HG03342 (cell line): ENCODE data around the gene DNAJC12.

Experiments used
- ATAC-seq: cut with Tn5 transposase; IDR thresholded peaks from one replicate; pipeline ENCODE4 v1.9.1; 2021; ENCODE audit warnings: mild to moderate bottlenecking, moderate library complexity; ENCODE audit not compliant: unreplicated experiment

Gene DNAJC12

DNA sequence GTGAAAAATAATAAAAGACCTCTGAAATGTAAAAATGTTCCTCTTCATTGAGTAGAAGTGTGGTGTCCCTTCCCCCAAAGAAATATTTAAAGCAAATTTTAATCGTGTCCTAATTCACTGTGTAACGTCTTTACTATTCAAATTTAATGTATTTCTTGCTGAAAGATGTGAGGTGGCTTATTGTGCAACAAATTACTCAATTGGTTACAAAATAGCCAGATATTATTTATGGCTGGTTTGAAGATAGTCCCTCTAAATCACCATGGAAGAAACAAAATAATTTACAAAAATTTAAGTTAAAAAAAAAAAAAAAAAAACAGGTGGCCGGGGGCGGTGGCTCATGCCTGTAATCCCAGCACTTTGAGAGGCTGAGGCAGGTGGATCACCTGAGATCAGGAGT, 43.7 kb downstream of the DNAJC12 start:
- no peak for ATAC-seq

DNA sequence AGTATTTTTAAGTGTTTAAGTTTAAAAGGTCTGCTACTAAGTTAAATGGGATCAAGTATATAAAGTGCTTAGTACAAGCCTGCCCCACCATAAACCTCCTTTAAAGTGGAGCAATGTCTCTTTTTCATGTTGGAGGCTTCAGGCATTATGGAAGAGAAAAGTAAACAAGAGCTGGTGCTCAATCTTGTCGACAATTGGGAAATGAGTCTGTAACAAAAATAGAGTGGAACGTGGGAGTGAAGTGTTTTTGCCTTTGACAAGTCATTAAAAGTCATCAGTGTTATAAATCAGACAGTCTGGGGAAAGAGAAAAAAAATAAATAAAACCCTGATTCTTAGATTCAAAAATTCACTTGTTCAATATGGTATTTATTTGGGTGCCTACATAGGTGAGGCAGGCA, 44.7 kb downstream of the DNAJC12 start:
- no peak for ATAC-seq

DNA sequence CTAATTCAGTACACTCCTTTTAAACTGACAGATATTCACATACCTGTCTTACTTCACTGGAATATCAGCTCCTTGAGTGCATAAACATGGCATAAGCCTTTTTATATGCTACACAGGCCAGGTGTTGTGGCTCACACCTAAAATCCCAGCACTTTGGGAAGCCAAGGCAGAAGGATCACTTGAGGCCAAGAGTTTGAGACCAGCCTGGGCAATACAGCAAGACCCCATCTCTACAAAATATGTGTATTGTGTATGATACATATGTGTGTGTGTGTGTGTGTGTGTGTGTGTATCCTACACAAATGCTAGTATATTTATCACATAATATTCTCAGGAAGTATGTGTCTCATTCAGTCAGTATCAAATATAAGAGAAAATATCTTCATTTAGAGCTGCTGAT, 45.3 kb downstream of the DNAJC12 start:
- no peak for ATAC-seq

DNA sequence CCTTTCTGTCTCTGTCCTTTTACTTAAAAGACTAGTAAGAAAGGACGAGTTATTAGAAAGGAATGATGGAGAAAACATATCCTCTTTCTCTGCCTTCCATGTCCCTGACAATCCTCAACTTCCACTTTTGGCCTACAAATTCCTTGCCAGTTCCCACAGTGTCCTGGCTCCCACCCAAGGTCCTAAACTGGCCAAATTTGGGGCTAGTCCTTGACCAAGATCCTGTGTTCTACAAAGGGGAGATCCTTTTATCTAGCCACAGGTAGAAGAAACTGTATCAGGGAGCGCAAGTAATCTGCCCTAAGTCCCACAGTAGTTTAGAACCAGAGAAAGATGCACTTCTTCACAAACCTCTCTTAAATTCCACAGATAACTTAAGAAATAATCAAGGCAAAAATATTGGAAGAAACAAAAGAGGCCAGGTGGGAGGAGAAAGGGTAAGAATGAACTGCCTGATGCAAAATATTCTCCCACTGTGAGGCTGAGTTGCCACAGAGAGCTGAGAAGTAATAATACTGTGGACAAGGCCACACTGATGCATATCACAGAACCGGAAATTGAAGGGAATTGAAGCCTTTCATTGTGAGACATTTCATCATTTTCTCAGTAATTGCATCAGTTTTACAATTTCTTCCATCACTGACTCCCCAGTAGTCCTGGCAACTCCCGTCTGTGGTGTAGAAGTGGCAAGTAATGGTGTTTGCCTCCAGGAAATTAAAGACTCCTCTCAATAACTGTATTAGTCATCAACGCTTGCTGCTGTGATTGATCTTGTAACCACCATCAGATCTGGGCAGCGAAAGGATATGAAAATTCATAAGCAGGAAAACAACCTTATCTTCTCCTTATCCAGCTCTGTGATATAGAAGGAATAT, 47.2 kb downstream of the DNAJC12 start:
- peak; percentile 39 for ATAC-seq

DNA sequence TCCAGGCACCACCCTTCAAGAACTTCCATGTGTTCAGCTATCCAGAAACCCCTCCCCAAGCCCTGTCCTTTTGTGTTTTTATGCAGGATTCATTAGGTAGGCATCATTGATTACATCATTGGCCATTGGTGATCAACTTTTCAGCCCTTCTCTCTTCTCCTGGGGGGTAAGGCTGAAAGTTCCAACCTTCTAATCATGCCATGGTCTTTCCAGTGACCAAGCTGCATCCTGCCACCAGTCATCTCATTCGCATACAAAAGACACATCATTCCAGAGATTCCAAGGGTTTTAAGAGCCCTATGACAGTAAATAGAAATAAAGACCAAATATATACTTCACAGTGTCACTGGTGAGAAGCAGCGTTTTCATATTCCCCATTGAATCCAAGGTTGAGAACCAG, 48.2 kb downstream of the DNAJC12 start:
- no peak for ATAC-seq

DNA sequence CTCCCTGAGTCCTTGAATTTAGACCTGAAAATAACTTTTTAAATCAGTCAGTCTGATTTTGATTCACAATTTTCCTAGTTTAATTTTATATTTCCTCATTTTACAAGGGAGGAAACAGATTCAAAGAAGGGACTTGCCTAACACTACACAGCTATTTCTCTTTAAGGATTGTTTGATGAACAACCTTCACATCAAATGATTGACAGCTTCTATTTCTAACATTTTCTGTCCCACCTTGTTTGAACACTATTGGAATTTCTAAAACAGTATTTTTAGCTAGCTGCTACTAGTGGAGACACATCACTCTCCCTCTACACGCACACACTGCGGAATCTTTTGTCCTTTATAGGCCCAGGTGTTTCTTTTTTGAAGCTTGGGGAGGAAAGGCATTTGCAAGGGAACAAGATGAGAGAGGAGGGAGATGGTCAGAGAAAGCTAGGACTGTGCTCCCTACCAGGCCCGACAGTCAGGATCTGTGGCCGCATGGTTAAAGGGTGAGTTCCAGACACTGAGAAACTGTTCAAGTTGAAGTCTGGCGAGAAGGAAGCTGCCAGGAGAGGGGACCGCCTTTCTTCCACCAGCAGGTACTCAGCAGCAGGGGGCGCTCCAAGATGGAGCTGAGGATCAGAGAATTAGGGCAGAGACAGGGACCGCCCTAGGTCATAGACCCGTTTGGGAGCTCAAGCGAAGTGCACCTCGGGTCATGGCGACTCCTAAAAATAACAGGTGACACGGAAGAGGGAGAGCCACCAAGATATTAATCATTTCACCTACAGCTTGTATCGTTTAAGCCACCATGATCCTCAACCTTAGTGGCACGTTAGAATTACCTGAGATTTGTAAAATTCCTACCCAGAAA, 49.7 kb downstream of the DNAJC12 start:
- peak; percentile 73 for ATAC-seq

DNA sequence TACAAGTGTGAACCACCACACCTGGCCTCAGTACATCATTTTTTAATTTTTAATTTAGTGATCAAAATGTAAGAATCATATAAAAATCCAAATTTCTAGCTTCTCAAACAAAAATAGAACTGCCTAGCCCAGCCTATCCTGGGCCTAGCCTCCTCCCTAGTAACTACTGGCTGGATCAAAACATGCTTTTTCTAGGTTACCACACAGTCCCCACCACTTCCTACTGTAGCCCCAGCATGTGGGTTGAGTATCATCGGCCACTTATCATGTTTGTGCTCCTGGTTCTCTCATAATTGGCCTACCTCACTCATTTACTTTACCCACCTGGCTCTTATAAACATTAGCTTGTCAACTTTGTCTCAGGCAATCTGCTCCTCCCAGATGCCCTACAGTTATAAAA, 52.9 kb downstream of the DNAJC12 start:
- no peak for ATAC-seq

DNA sequence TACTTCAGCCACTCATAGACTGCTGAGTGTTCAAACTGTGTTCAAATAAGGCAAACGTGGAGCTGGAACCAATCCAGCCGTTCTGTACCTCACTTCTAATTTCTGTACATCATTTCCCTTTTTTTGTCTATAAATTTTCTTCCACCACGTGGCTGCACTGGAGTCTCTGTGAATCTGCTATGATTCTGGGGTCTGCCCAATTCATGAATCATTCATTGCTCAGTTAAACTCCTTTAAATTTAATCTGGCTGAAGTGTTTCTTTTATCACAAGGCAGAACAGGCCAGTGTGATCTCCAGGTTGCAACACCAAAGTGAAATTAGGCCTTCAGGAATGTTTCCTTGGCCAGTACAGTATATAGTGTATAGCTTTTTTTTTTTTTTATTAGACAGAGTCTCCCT, 53.5 kb downstream of the DNAJC12 start:
- ATAC-seq, result no peak

DNA sequence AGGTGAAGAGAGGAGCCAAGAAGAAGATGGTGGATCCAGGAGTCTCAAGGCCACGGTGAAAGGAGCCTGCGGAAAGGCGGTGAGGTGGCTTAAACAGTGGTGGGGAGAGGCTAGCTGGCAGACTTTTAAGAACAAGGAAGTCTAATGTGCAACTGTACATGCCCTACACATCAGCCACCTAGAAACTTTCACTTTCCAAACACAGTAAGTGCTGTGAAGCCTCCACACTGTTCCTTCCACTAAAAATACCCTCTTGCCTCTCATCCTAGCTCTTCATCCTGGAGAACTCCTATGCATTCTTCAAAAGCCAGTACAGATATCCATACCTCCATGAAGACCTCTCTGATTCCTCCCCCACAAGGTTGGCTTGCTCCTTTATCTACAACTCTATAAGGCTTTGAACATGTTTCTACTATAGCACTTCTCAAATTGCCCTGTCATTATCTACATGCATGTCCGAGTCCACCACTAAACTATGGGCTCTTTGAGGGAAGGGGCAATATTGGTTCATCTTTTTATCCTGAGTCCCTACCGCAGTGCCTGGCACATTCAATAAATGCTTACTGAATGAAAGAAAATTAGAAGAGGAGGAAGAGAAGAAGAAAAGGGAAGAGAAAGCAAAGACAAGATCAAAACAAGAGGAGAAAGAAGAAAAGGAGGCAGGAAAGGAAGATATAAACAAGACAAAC, 54.2 kb downstream of the DNAJC12 start:
- peak; percentile 23 for ATAC-seq

DNA sequence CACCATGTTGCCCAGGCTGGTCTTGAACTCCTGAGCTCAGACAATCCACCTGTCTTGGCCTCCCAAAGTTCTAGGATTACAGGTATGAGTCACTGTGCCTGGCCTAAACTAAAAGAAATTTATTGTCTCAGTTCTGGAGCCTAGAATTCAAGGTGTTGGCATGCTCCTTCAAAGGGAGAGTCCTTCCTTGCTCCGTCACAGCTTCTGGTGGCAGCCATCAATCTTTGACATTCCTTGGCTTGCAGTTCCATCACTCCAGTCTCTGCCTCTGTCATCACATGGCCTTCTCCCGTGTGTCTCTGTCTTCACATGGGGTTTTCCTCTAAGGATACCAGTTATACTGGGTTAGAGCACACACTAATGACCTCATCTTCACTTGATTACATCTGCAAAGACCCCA, 55.5 kb downstream of the DNAJC12 start:
- no peak for ATAC-seq

DNA sequence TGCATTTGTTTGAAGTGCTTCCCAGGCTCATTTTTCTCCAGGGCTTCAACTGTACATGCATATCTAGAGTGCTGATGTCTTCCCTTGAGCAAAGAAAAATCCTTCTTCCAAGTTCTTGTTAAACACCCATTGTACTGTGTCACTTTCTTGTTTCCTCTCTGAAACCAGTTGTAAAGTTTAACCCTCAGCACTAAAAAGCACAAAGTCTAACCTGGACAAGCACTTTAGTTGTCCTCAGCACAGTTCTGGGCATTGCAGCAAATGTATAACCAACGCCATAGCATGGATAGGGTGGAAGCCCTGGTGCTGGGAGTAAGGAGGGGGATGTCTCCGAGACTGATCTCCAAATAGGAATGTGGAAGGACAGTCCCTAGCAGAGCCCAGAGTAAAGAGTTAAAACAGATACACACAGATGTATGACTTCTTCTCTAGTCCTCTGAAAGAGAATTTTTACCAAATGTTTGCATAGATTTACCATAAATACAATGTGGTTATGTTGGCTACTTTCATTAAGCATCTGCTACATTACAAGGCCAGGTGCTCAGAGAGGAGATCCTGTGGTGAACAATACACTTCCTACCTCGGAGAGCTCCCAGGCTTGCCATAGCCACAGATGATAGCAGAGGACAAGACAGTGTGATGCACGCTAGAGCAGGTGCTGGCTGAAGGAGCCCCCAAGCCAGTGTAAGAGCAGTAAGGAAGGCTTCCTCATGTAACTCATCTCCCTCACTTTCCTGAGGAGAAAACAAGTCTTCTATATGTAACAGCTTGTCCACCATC, 57.0 kb downstream of the DNAJC12 start:
- peak; percentile 85 for ATAC-seq

DNA sequence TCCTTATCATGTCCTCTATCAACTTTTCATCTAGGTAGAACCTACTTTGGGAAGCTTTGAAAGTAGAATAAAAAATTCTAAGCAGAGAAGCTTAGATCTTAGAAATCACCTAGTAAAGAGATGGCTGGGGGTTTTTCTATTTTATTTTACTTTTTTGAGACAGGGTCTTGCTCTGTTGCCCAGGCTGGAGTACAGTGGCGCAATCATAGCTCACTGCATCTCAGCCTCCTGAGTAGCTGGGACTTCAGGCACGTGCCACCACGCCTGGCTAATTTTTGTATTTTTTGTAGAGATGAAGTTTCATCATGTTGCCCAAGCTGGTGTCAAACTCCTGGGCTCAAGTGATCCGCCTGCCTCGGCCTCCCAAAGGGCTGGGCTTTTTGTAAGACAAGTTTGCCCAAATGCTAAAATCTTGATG, 57.8 kb downstream of the DNAJC12 start:
- peak; percentile 0 for ATAC-seq

DNA sequence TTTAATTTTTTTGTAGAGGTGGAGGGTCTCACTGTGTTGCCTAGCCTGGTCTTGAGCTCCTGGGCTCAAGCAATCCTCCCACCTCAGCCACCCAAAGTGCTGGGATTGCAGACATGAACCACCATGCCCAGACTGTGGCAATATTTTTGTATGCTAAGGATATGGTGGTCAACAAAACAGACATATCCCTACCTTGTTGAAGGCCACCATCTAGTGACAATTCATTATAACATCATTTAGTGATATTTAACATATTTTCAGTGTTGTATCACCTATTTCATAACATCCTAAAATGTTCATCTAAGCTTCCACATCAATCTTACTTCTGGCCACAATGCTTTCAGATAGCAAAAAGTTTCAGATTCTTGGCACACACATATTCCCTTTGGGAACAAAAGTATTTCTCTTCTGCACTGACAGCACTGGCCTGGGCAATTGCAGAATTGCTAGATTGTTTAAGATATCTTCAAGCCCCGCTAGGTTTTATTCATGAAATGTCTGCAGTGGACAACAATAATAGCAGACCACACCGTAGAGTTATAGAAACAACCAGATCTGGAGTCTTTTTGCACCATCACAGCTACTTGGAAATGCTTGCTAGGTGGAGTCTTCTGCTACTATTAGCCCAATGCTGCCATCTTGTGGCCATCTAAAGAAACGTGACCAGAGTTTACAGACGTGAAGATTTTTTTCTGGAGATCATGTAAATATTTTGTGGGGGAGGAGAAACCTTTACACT, 58.4 kb downstream of the DNAJC12 start:
- ATAC-seq, result peak; percentile 43

DNA sequence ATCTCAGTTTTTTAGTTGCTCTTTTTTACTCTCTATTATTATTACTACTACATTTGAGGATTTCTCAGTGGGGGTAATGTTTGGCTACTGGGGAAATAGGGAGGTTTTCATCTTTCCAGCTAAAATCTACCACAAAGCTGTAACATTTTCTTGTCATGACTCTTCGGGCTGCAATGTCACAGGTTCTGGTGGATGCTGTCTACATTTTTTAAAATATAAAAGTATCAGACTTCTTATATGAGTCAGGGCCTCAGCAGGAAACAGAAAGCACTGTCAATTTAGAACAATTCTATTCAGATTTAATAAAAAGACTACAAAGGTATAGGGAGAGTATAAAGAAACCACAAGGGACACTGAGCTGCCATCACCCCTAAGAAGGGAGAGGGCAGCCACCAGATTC, 61.6 kb downstream of the DNAJC12 start:
- ATAC-seq, result no peak

DNA sequence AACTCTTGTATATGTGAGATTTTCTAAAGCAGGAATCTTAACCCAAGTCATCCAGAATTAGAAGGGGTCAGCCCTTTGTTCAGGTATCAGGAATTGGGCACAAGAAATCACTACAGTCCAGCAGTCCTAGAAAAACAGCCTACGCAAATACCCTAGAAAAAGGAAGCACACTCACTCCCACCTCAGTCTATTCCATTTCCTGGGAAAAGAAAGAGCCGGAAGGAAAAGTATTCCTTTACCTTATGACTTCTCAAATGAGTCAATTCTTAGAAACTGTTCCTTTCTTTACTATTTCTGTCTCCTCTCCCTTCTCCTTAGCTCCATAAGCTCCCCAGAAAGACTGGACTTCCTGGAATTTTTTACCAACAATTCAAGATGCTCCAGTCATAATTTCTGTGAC, 62.7 kb downstream of the DNAJC12 start:
- no peak for ATAC-seq

DNA sequence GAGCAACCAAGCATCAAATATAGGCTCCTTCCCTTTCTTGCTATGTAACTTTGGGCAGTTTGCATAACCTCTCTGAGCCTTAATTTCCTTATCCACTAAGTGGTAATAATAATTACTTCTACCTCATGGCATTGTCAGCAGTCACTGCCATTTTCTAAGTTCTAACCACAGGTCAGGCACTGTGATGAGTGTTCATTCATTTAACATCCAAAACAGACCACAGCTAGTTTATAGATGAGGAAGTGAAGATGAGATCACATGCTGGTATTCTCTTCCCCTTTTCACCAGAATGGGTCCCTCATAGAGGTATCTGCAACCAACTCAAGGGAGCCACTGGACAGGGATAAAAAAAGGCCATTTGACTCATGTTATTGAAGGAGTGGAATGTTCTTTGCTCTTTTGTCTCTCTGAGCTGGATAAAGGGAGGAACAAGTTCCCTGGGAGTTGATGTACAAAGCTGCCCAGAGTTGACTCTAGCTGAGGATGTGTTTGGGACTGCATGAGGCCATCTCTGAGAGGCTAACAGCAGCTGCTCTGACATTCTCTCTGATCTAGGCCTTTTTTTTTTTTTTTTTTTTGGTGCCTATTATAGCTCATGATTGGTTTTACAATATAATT, 65.0 kb downstream of the DNAJC12 start:
- peak; percentile 96 for ATAC-seq

DNA sequence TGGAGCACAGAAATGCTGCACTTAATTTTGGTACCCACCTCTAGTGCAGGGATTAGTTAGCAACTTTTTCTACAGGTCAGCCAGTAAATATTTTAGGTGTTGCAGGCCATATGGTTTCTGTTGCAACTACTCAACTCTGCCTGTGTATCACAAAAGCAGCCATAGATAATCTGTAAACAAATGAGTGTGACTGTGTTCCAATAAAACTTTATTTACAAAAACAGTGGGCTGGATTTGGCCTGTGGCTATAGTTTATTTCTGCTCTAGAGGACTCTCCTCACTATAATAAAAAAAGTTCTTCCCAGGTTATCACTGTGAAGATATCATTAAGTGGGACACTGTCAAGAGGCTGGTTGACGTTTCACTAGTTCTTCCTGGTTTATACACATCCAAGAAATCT, 65.8 kb downstream of the DNAJC12 start:
- no peak for ATAC-seq

DNA sequence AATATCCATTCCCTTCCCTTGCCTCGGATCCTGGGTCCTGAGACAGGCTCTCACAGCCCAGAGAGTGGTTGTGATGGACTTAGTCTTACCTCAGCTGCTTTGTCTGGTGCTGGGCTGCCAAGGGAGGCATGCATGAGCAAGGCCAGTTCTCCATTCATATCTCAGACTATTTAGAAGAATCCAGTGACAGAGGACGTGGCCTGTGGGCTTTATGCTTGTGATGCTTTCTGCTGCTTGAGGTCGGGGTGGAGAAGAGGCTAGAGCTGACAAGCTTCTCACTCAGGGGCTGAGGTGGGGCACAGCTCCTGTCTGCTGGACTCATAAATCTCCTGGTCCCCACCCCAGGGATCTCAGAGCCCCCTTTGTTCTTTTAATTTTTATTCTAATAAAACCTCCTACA, 66.8 kb downstream of the DNAJC12 start:
- peak; percentile 16 for ATAC-seq

DNA sequence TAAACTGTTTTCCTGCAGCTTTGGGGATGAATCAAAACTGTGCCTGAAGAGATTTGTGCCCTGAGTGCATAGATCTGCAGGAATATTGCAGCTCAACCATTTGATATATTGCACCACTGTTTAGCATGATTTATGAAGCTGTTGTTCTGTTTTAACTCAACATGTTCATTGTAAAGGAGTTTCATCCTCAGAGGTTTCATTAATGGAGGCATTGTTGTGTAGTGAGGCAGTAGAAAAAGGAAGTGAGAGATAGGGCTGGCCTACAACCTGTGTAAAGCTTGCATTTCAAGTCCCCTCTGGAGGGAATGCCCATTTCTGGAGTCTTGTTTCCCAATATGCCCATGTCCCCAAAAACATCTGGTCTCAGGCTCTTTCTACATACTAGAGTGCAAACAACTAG, 67.5 kb downstream of the DNAJC12 start:
- peak; percentile 62 for ATAC-seq

DNA sequence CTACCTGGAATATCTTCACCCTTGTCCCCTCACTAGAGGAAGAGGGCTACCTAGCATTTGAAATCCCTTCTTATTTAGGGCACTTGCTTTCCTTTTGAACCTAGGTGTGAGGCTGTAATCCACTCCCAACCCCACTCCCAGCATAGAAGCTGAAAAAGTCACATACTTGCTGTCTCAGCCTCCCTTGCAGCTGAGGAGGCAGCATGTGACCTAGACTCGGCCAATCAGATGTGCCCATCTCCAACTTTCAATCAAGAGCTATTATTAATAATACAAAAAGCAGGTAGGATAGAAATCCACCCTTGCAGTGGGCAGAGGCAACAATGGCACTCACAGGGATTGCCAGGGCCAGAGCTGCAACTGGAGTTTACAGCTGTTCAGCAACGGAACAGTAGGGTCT, 70.7 kb downstream of the DNAJC12 start:
- ATAC-seq, result no peak
